H1 (cell line): ENCODE measurements around the gene UGT1A9. TPM values are rescaled to one million over a fixed set of nuclear protein-coding genes. Genes with fewer than 3 reads are reported as not detected.

Source experiments
- CTCF ChIA-PET: fragments of 300-600 bp; sonication (Branson Sonifier 250); formaldehyde crosslinking; loops from one replicate; lab custom pipeline; 2021; ENCODE audit not compliant: partially characterized antibody; lab: Charles Lee
- POLR2A ChIA-PET: fragments of 300-600 bp; sonication (Branson Sonifier 250); formaldehyde crosslinking; loops from one replicate; lab custom pipeline; 2021; ENCODE audit warnings: inconsistent platforms; ENCODE audit not compliant: partially characterized antibody; lab: Charles Lee
- DNase-seq, 2 experiments: peaks; one replicate each; pipeline versions ENCODE4 v3.0.0 to v3.0.0-alpha.2; 2010 to 2022; ENCODE audit warnings: low spot score in 2 of 2, low read depth in 1 of 2, mixed read lengths in 1 of 2
- FAIRE-seq: peaks from 2 replicates; lab custom pipeline; 2011; peaks lifted over from hg19 to GRCh38; lab: Jason Lieb, UNC
- H2AFZ ChIP-seq: 2 replicates; pipeline ENCODE4 v1.8.1; 2012; ENCODE audit warnings: low read length, inconsistent platforms
- H2AK5ac ChIP-seq: 2 replicates; pipeline ENCODE4 v1.6.1; 2013; ENCODE audit warnings: low read depth, low read length
- H2BK120ac ChIP-seq: replicated peaks from 2 replicates; pipeline ENCODE3; 2013; ENCODE audit warnings: low read depth, low read length, inconsistent platforms
- H2BK12ac ChIP-seq: 2 replicates; pipeline ENCODE4 v1.6.1; 2013; ENCODE audit warnings: low read depth, low read length
- H2BK15ac ChIP-seq: 2 replicates; pipeline ENCODE4 v1.6.1; 2013; ENCODE audit warnings: low read length
- H2BK20ac ChIP-seq: 2 replicates; pipeline ENCODE4 v1.6.1; 2013; ENCODE audit warnings: low read length
- H2BK5ac ChIP-seq: 2 replicates; pipeline ENCODE4 v1.6.1; 2013; ENCODE audit warnings: low read depth, low read length
- H3K14ac ChIP-seq: 2 replicates; pipeline ENCODE4 v1.6.1; 2013; ENCODE audit warnings: inconsistent platforms; ENCODE audit not compliant: insufficient read length
- H3K18ac ChIP-seq: 2 replicates; pipeline ENCODE4 v1.6.1; 2013; ENCODE audit warnings: low read length; ENCODE audit errors: extremely low read depth
- H3K23ac ChIP-seq: 2 replicates; pipeline ENCODE4 v1.6.1; 2013; ENCODE audit warnings: inconsistent platforms; ENCODE audit not compliant: insufficient read length
- H3K23me2 ChIP-seq: 2 replicates; pipeline ENCODE4 v1.6.1; 2013; ENCODE audit warnings: low read depth, low read length
- H3K27ac ChIP-seq: 2 replicates; pipeline ENCODE4 v1.6.1; 2011; ENCODE audit warnings: low read depth, low read length, inconsistent platforms
- H3K27me3 ChIP-seq, 4 experiments: replicated peaks in 1 of 4; 1 replicate in 1 of 4; 2 replicates in 3 of 4; pipeline versions ENCODE4 v1.6.1 to v1.8.1; 2011 to 2013; ENCODE audit warnings: low read length in 3 of 4, mild to moderate bottlenecking in 3 of 4, inconsistent platforms in 2 of 4, mixed read lengths in 2 of 4, moderate library complexity in 1 of 4; ENCODE audit not compliant: control insufficient read depth in 3 of 4, insufficient read depth in 3 of 4; ENCODE audit errors: extremely low read depth in 1 of 4
- H3K36me3 ChIP-seq, 4 experiments: 2 replicates each; pipeline versions ENCODE4 v1.6.1 to v1.8.1; 2011 to 2013; ENCODE audit warnings: mild to moderate bottlenecking in 4 of 4, low read length in 3 of 4, moderate library complexity in 2 of 4, control low read depth in 1 of 4, inconsistent platforms in 1 of 4; ENCODE audit not compliant: insufficient read depth in 4 of 4, control insufficient read depth in 2 of 4
- H3K4ac ChIP-seq: replicated peaks from 2 replicates; pipeline ENCODE3; 2013; ENCODE audit warnings: low read length, low read depth, mixed read lengths, inconsistent platforms; ENCODE audit not compliant: insufficient read length
- H3K4me1 ChIP-seq, 4 experiments: replicated peaks in 1 of 4; 1 replicate in 1 of 4; 2 replicates in 3 of 4; pipeline versions ENCODE4 v1.6.1 to v1.8.1; 2011 to 2013; ENCODE audit warnings: low read length in 3 of 4, inconsistent platforms in 2 of 4, mixed read lengths in 1 of 4; ENCODE audit not compliant: insufficient read depth in 4 of 4, control insufficient read depth in 3 of 4
- H3K4me2 ChIP-seq, 2 experiments: 2 replicates each; pipeline versions ENCODE4 v1.6.1 to v1.8.1; 2011 to 2013; ENCODE audit warnings: low read depth in 2 of 2, low read length in 2 of 2, control low read depth in 1 of 2, inconsistent platforms in 1 of 2, mild to moderate bottlenecking in 1 of 2; ENCODE audit not compliant: insufficient read depth in 1 of 2
- H3K4me3 ChIP-seq, 4 experiments: fragments of 200-600, 300-600 bp in 1 of 4; sonication (generic), shearing (Covaris generic), sonication (Bioruptor Twin) in 1 of 4; 2 replicates each; pipeline versions ENCODE4 v1.5.1 to v1.8.1; 2011 to 2016; ENCODE audit warnings: low read length in 4 of 4, low read depth in 3 of 4, control low read depth in 2 of 4, inconsistent platforms in 2 of 4, mild to moderate bottlenecking in 2 of 4, mixed read lengths in 1 of 4, moderate library complexity in 1 of 4; ENCODE audit not compliant: insufficient read depth in 2 of 4; ENCODE audit errors: extremely low read depth in 1 of 4
- H3K56ac ChIP-seq: replicated peaks from 2 replicates; pipeline ENCODE3; 2013; ENCODE audit warnings: low read depth, mild to moderate bottlenecking, mixed read lengths, low read length, inconsistent platforms; ENCODE audit not compliant: insufficient read length
- H3K79me1 ChIP-seq: 2 replicates; pipeline ENCODE4 v1.6.1; 2013; ENCODE audit warnings: low read depth, low read length, control low read depth
- H3K79me2 ChIP-seq, 2 experiments: 2 replicates each; pipeline versions ENCODE4 v1.6.1 to v1.8.1; 2012 to 2013; ENCODE audit warnings: low read length in 2 of 2, mild to moderate bottlenecking in 2 of 2, inconsistent platforms in 1 of 2; ENCODE audit not compliant: insufficient read depth in 2 of 2, control insufficient read depth in 1 of 2
- H3K9ac ChIP-seq, 4 experiments: replicated peaks in 1 of 4; 1 replicate in 1 of 4; 2 replicates in 3 of 4; pipeline versions ENCODE4 v1.6.1 to v1.8.1; 2011 to 2013; ENCODE audit warnings: low read depth in 3 of 4, low read length in 3 of 4, control low read depth in 2 of 4, mild to moderate bottlenecking in 2 of 4, moderate library complexity in 2 of 4, inconsistent platforms in 1 of 4; ENCODE audit errors: extremely low read depth in 1 of 4
- H3K9me3 ChIP-seq, 2 experiments: 2 replicates each; pipeline versions ENCODE4 v1.6.1 to v1.8.1; 2012 to 2013; ENCODE audit warnings: mild to moderate bottlenecking in 2 of 2, moderate library complexity in 2 of 2, control low read depth in 1 of 2, inconsistent platforms in 1 of 2, low read depth in 1 of 2, low read length in 1 of 2, mixed read lengths in 1 of 2; ENCODE audit not compliant: insufficient read depth in 2 of 2
- H4K20me1 ChIP-seq, 2 experiments: replicated peaks in 1 of 2; 2 replicates each; pipeline versions ENCODE3 to v1.8.1; 2011 to 2013; ENCODE audit warnings: inconsistent platforms in 2 of 2, low read length in 2 of 2, mild to moderate bottlenecking in 1 of 2; ENCODE audit not compliant: insufficient read depth in 2 of 2, control insufficient read depth in 1 of 2
- H4K5ac ChIP-seq: 2 replicates; pipeline ENCODE4 v1.6.1; 2013; ENCODE audit warnings: low read length, low read depth, mixed read lengths, inconsistent platforms; ENCODE audit not compliant: insufficient read length
- H4K8ac ChIP-seq: 2 replicates; pipeline ENCODE4 v1.8.0; 2013; ENCODE audit warnings: mild to moderate bottlenecking, moderate library complexity, low read length, inconsistent platforms; ENCODE audit not compliant: insufficient read depth; ENCODE audit errors: extremely low read depth
- H4K91ac ChIP-seq: replicated peaks from 2 replicates; pipeline ENCODE3; 2013; ENCODE audit warnings: low read length, mixed read lengths, inconsistent platforms; ENCODE audit not compliant: insufficient read length
- ASH2L ChIP-seq: fragments of 200-600, 300-600 bp; sonication (generic); IDR thresholded peaks from one replicate; pipeline ENCODE4 v1.7.1; 2017; ENCODE audit warnings: low read length
- ATF2 ChIP-seq: IDR thresholded peaks from 2 replicates; pipeline ENCODE4 v1.6.1; 2012; ENCODE audit warnings: low read length, inconsistent platforms
- CBX5 ChIP-seq: fragments of 300-800, 300-1000 bp; sonication (generic); IDR thresholded peaks from 2 replicates; pipeline ENCODE4 v1.7.1; 2016; ENCODE audit warnings: antibody characterized with exemption, low read length, low read depth
- CREB1 ChIP-seq: IDR thresholded peaks from 2 replicates; pipeline ENCODE4 v1.6.1; 2012; ENCODE audit warnings: inconsistent platforms
- PHF8 ChIP-seq: fragments of 200-600 bp; sonication (generic); conservative IDR thresholded peaks from 2 replicates; pipeline ENCODE4 v1.7.1; 2012; ENCODE audit warnings: low read depth, mild to moderate bottlenecking, inconsistent platforms, low read length, moderate library complexity
- SIRT6 ChIP-seq: IDR thresholded peaks from one replicate; pipeline ENCODE4 v1.7.1; 2012; ENCODE audit warnings: low read length, inconsistent platforms
- SIX5 ChIP-seq: IDR thresholded peaks from 2 replicates; pipeline ENCODE4 v1.6.1; 2011; ENCODE audit warnings: mild to moderate bottlenecking, low read depth, low read length
- SP2 ChIP-seq: IDR thresholded peaks from 2 replicates; pipeline ENCODE4 v1.6.1; 2012; ENCODE audit warnings: mild to moderate bottlenecking, low read length, inconsistent platforms
- SUZ12 ChIP-seq: fragments of 200-600 bp; sonication (generic); IDR thresholded peaks from 2 replicates; pipeline ENCODE4 v1.6.1; 2012; ENCODE audit warnings: mild to moderate bottlenecking, inconsistent platforms, low read length, moderate library complexity, mixed read lengths
- TBP ChIP-seq: IDR thresholded peaks from 2 replicates; pipeline ENCODE4 v1.6.1; 2011; ENCODE audit warnings: low read depth, low read length, improper control_type of control experiment
- YY1 ChIP-seq: IDR thresholded peaks from 2 replicates; pipeline ENCODE4 v1.6.1; 2011; ENCODE audit warnings: low read depth, mild to moderate bottlenecking, low read length
- ZNF274 ChIP-seq: IDR thresholded peaks from 2 replicates; pipeline ENCODE4 v1.7.0; 2012; ENCODE audit warnings: low read length, borderline replicate concordance; ENCODE audit errors: extremely low read depth
- WGBS, 2 experiments: shearing (Covaris generic) in 1 of 2; methylation state at CpG; one replicate each; pipeline versions ENCODE4 v1.1.6 to v1.1.7; 2013 to 2015; ENCODE audit warnings: low lambda C conversion rate in 2 of 2, mixed read lengths in 2 of 2, inconsistent platforms in 1 of 2, low coverage in 1 of 2, missing lambda C conversion rate in 1 of 2; ENCODE audit not compliant: insufficient replicate concordance in 2 of 2, insufficient coverage in 1 of 2, insufficient read length in 1 of 2; ENCODE audit errors: extremely low coverage in 1 of 2, missing lambda C conversion rate in 1 of 2; 5-methylcytosine and 5-hydroxymethylcytosine counted together
- polyA plus RNA-seq, 7 experiments: library from polyadenylated mRNA; depleted of rRNA in 3 of 7; stranded (reverse) in 5 of 7; unstranded in 2 of 7; fragments of >200 nt in 5 of 7; fragments of 200-250 nt in 2 of 7; gene quantifications; 1 replicate in 5 of 7; 2 replicates in 1 of 7; 4 replicates in 1 of 7; pipeline versions ENCODE4 v1.2.1 to v1.2.3, GENCODE V29; 2011 to 2013; ENCODE audit warnings: missing spikeins in 2 of 7, mixed read lengths in 2 of 7
- total RNA-seq: library from RNA; stranded (reverse); fragmentation: NEBNext Ultra II Directional; extraction: Animal tissue kit (Norgen Biotek cat#: 25700); gene quantifications from 2 replicates; pipeline ENCODE4 v1.2.1, GENCODE V29; 2021
- TF ChIP-seq, protein P1 (sequence below): IDR thresholded peaks from 2 replicates; pipeline ENCODE4 v1.6.1; 2012; ENCODE audit warnings: inconsistent platforms

UGT1A9 gene
- total and polyA plus RNA-seq, 2 of the 8 experiments (the other 6 are each of a cell fraction or from before 2014, with no cell fraction given), result not detected

DNA sequence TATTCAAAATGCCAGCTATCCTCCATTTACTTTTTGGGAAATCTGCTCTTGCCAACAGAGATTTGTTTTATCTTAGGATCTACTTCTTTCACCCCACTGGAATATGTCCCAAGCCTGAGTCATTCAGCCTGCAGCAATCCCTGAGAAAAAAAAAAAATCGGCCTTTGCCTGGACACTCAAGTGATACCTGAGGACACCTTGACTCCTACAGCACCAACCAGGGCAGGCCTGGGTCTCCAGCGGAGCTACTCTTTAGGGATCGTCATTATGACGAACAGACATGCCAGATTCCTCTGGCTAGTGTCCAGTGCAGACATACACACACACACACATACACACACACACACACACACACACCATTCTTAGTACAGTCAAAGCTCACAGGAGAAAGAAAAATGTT, 18.7 kb downstream of the UGT1A9 start:
- H3K14ac ChIP-seq, result no peak overlapping the region
- no peak overlapping the region for H2AK5ac ChIP-seq
- 0 out of 2 replicates have a peak overlapping the region, but pooled peaks have one; percentile 50 for H2BK12ac ChIP-seq
- no peak overlapping the region for H3K4me3 ChIP-seq
- no peak overlapping the region for H3K9ac ChIP-seq
- peaks cover 2% of the 10 kb centered on the region; the same call in 1 of the 2 replicates for H3K23me2 ChIP-seq
- H3K56ac ChIP-seq, result no peak overlapping the region
- no peak overlapping the region for H3K4me2 ChIP-seq
- no peaks in the 10 kb centered on the region for H3K79me1 ChIP-seq
- H2AFZ ChIP-seq, result no peak overlapping the region
- WGBS, 2 experiments, result 95% methylated on average over 4 of the region's 4 CpGs; no CpG with 5 or more reads in 1 of the 2 experiments
- no peak for DNase-seq
- no peak overlapping the region for H4K91ac ChIP-seq
- peaks cover 0 to 8% (median 2%) of the 10 kb centered on the region in 4 experiments; a peak in 1 of 7 replicates for H3K4me1 ChIP-seq
- H3K18ac ChIP-seq, result no peak overlapping the region
- peaks cover 0 to 2% of the 10 kb centered on the region in 2 experiments; a peak in 1 of 4 replicates for H3K9me3 ChIP-seq
- no peak overlapping the region for H3K23ac ChIP-seq
- no peak overlapping the region for H4K5ac ChIP-seq
- H3K36me3 ChIP-seq, result no peaks in the 10 kb centered on the region
- POLR2A ChIA-PET, result interaction anchor here (0.6 kb wide), 1 partner anchor 159 kb away, joined by 5 read pairs; no protein-coding TSS in a partner anchor
- no peak overlapping the region for H2BK20ac ChIP-seq
- H2BK15ac ChIP-seq, result no peak overlapping the region
- H2BK120ac ChIP-seq, result no peak overlapping the region
- no peaks in the 10 kb centered on the region for H3K79me2 ChIP-seq
- H4K8ac ChIP-seq, result no peak overlapping the region
- no peaks in the 10 kb centered on the region for H3K27me3 ChIP-seq
- FAIRE-seq, result no peak
- no peaks in the 10 kb centered on the region for H4K20me1 ChIP-seq
- CTCF ChIA-PET, result interaction anchor here (1.1 to 2.7 kb wide), 2 partner anchors 9 to 21 kb away, joined by 3 to 19 read pairs; no protein-coding TSS in a partner anchor
- no peak overlapping the region for H3K4ac ChIP-seq
- H2BK5ac ChIP-seq, result no peak overlapping the region
- H3K27ac ChIP-seq, result no peak overlapping the region
- no peak for TF ChIP-seq ASH2L
- no peak for TF ChIP-seq CREB1
- TF ChIP-seq SIX5, result no peak
- TF ChIP-seq ATF2, result no peak
- no peak for TF ChIP-seq SP2
- TF ChIP-seq SIRT6, result no peak
- TF ChIP-seq CBX5, result no peak
- TF ChIP-seq TBP, result no peak
- no peak for TF ChIP-seq YY1
- TF ChIP-seq ZNF274, result no peak
- TF ChIP-seq SUZ12, result no peak
- TF ChIP-seq, protein P1, sequence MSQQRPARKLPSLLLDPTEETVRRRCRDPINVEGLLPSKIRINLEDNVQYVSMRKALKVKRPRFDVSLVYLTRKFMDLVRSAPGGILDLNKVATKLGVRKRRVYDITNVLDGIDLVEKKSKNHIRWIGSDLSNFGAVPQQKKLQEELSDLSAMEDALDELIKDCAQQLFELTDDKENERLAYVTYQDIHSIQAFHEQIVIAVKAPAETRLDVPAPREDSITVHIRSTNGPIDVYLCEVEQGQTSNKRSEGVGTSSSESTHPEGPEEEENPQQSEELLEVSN, result no peak
- no peak for TF ChIP-seq PHF8
